Measurements from ENCODE around the gene TNFSF13.

Gene TNFSF13

GRCh38 chr17:7552621-7553051 is 5.9 kb upstream of the TNFSF13 start:
- DNase-seq (ENCODE audit: low read depth) = no peak

GRCh38 chr17:7553356-7553755 is 5.2 kb upstream of the TNFSF13 start:
- DNase-seq (ENCODE audit: low read depth) = no peak

GRCh38 chr17:7555320-7555948 is 3.1 kb upstream of the TNFSF13 start:
- no peak for DNase-seq (ENCODE audit: low read depth)

- DNase-seq (ENCODE audit: low read depth) = no peak
These were observed 1.9 kb upstream of the TNFSF13 start for GRCh38 chr17:7556627-7557026.

- no peak for DNase-seq (ENCODE audit: low read depth)
These were observed 1.3 kb upstream of the TNFSF13 start for GRCh38 chr17:7557147-7557764.

GRCh38 chr17:7557775-7558543 is 591 bp upstream of the TNFSF13 start:
- DNase-seq (ENCODE audit: low read depth) = peak; percentile 70

- no peak for DNase-seq (ENCODE audit: low read depth)
These were observed 996 bp downstream of the TNFSF13 start for GRCh38 chr17:7559320-7560171.

- DNase-seq (ENCODE audit: low read depth) = peak; percentile 68
These were observed 1.9 kb downstream of the TNFSF13 start for GRCh38 chr17:7560172-7561027.

- DNase-seq (ENCODE audit: low read depth) = peak; percentile 83
These were observed 2.6 kb downstream of the TNFSF13 start for GRCh38 chr17:7561028-7561575.

- DNase-seq (ENCODE audit: low read depth) = peak; percentile 89
These were observed 3.1 kb downstream of the TNFSF13 start, which contains the start of gene SENP3 for GRCh38 chr17:7561589-7562207. TSS of gene SENP3 (plus strand) at chr17:7561919. CDS start at chr17:7563077, 1,158 bp downstream.

GRCh38 chr17:7562208-7562605 is 3.7 kb downstream of the TNFSF13 start:
- DNase-seq (ENCODE audit: low read depth) = no peak

GRCh38 chr17:7563115-7563869 is 4.7 kb downstream of the TNFSF13 start:
- no peak for DNase-seq (ENCODE audit: low read depth)

- DNase-seq (ENCODE audit: low read depth) = no peak
These were observed 11.0 kb downstream of the TNFSF13 start for GRCh38 chr17:7569571-7569970.

- no peak for DNase-seq (ENCODE audit: low read depth)
These were observed 11.8 kb downstream of the TNFSF13 start for GRCh38 chr17:7570351-7570750.

GRCh38 chr17:7572338-7572587 is 13.7 kb downstream of the TNFSF13 start:
- no peak for DNase-seq (ENCODE audit: low read depth)

GRCh38 chr17:7572588-7573323 is 14.2 kb downstream of the TNFSF13 start:
- DNase-seq (ENCODE audit: low read depth) = peak; percentile 99

GRCh38 chr17:7573324-7574080 is 15.0 kb downstream of the TNFSF13 start:
- DNase-seq (ENCODE audit: low read depth) = peak; percentile 94

GRCh38 chr17:7574176-7574953 is 15.8 kb downstream of the TNFSF13 start:
- no peak for DNase-seq (ENCODE audit: low read depth)
